Left lung (tissue), 10 donors: ENCODE results near the gene DGLUCY. TPM values are rescaled to one million over a fixed set of nuclear protein-coding genes. Genes with fewer than 3 reads are reported as not detected.
A peak's percentile ranks its signal among the peaks of the same experiment; 100 is the strongest.

Experiments used
- ATAC-seq: fragments of 200-7000 bp; cut with Tn5 transposase; one replicate; pipeline ENCODE4 v1.9.1; 2020; ENCODE audit warnings: moderate library complexity
- DNase-seq, 4 donors: peaks; one replicate each; pipeline ENCODE4 v3.0.0-alpha.2; 2013 to 2020
- H3K27ac ChIP-seq, 2 donors: fragments of 200-600 bp; sonication (generic) in 1 of 2; one replicate each; pipeline versions ENCODE4 v1.5.0 to v1.8.0; 2020 to 2021
- H3K27me3 ChIP-seq, 2 donors: fragments of 200-600 bp; sonication (generic) in 1 of 2; one replicate each; pipeline versions ENCODE4 v1.5.0 to v1.8.0; 2020 to 2021
- H3K36me3 ChIP-seq, 2 donors: fragments of 200-600 bp; sonication (generic) in 1 of 2; one replicate each; pipeline versions ENCODE4 v1.5.0 to v1.8.0; 2020 to 2021
- H3K4me1 ChIP-seq, 2 donors: fragments of 200-600 bp; one replicate each; pipeline ENCODE4 v1.8.0; 2021
- H3K4me3 ChIP-seq, 2 donors: fragments of 200-600 bp; sonication (generic) in 1 of 2; one replicate each; pipeline versions ENCODE4 v1.5.0 to v1.8.0; 2020 to 2021; ENCODE audit warnings: mild to moderate bottlenecking in 1 of 2
- H3K9me3 ChIP-seq, 2 donors: fragments of 200-600 bp; sonication (generic) in 1 of 2; one replicate each; pipeline versions ENCODE4 v1.5.0 to v1.8.0; 2020 to 2021
- intact Hi-C, 2 donors: fragments of 100-400 bp; cut with DNase I; formaldehyde crosslinking; loops; one replicate each; pipeline versions ENCODE4 v1.11.2 to v1.14.2; 2022
- polyA plus RNA-seq, 6 donors: library from polyadenylated mRNA; unstranded; fragments of 120-200 nt; gene quantifications; one replicate each; pipeline ENCODE4 v1.2.1, GENCODE V29; 2013; ENCODE audit not compliant: insufficient read length in 6 of 6
- total RNA-seq, 2 donors: library from RNA; stranded (reverse); fragmentation: NEBNext Ultra II Directional; extraction: Animal tissue kit (Norgen Biotek cat#: 25700); gene quantifications; one replicate each; pipeline ENCODE4 v1.2.1, GENCODE V29; 2021
- TF ChIP-seq, protein P1 (sequence below), 2 donors: fragments of 200-600 bp; sonication (generic) in 1 of 2; IDR thresholded peaks; one replicate each; pipeline versions ENCODE4 v1.5.0 to v1.8.0; 2021; ENCODE audit warnings: antibody characterized with exemption in 2 of 2
- donor health status: DM: no; HTN: yes; CAD: no.
- donor health status: DM: no; HTN: no; CAD: no.

The DGLUCY gene
- total and polyA plus RNA-seq, 8 donors: 56.7 to 77.0 (median 66.1) TPM

DNA sequence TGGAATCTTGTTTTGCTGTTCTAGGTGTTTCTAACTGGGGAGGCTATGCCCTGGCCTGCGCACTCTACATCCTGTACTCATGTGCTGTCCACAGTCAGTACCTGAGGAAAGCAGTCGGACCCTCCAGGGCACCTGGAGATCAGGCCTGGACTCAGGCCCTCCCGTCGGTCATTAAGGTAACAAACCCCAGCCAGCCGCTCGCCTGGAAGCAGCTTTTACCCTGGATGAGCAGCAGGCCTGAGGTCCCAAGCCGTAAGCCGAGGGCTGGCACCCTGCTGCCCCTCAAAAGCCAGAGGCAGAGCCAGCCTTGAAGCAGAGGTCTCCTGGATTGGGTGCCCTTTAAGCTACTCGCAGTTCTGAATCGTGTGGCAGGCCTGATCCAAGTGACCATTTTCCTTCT is 101.5 kb downstream of the DGLUCY start:
- H3K9me3 ChIP-seq: no peaks in the 10 kb centered on the region
- H3K4me1 ChIP-seq: peaks cover 5 to 12% of the 10 kb centered on the region in 2 donors
- ATAC-seq (no peak), DNase-seq (no peak)
- peaks cover 0 to 62% of the 10 kb centered on the region in 2 donors for H3K36me3 ChIP-seq
- no peak overlapping the region for H3K4me3 ChIP-seq
- TF ChIP-seq, protein P1, sequence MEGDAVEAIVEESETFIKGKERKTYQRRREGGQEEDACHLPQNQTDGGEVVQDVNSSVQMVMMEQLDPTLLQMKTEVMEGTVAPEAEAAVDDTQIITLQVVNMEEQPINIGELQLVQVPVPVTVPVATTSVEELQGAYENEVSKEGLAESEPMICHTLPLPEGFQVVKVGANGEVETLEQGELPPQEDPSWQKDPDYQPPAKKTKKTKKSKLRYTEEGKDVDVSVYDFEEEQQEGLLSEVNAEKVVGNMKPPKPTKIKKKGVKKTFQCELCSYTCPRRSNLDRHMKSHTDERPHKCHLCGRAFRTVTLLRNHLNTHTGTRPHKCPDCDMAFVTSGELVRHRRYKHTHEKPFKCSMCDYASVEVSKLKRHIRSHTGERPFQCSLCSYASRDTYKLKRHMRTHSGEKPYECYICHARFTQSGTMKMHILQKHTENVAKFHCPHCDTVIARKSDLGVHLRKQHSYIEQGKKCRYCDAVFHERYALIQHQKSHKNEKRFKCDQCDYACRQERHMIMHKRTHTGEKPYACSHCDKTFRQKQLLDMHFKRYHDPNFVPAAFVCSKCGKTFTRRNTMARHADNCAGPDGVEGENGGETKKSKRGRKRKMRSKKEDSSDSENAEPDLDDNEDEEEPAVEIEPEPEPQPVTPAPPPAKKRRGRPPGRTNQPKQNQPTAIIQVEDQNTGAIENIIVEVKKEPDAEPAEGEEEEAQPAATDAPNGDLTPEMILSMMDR (IDR thresholded peaks at IDR 0.05): no peak
- H3K27me3 ChIP-seq: no peaks in the 10 kb centered on the region
- no peak overlapping the region for H3K27ac ChIP-seq
- intact Hi-C loops: no loop called here

GRCh38 chr14:91216731-91217226 is 102.9 kb downstream of the DGLUCY start:
- TF ChIP-seq, protein P1 (IDR thresholded peaks at IDR 0.05): no peak

DNA sequence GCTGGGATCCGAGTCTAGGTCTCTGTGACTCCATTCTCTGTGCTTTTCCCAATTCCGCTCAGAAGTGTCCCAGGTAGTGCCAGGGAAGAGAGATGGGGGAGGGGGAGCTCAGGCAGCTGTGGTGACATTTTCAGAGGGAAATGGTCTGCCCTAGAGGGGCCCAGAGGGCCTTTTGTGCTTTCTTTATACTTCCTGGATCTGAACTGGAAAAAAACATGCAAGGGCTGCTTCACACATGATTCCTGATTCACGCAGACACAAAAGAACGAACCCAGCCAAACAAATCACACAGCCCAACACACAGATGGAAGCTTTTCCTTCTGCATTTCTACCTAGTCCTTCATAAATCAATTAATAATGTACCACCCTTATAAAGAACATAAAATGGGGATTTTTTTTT is 104.1 kb downstream of the DGLUCY start:
- peak overlapping the region; percentile 59 to 73 for H3K27ac ChIP-seq
- peaks cover 0 to 52% of the 10 kb centered on the region in 2 donors for H3K36me3 ChIP-seq
- intact Hi-C loops: no loop called here
- ATAC-seq (no peak), DNase-seq (no peak)
- peaks cover 11 to 27% of the 10 kb centered on the region in 2 donors for H3K4me1 ChIP-seq
- no peaks in the 10 kb centered on the region for H3K27me3 ChIP-seq
- TF ChIP-seq, protein P1 (IDR thresholded peaks at IDR 0.05): no peak
- H3K4me3 ChIP-seq: no peak overlapping the region
- H3K9me3 ChIP-seq: no peaks in the 10 kb centered on the region

More at GRCh38 chr14:91216731-91217226, 102.9 kb downstream of the DGLUCY start:
- Histone ChIP-seq H3K9me3 (no peaks in the 10 kb centered on the region), H3K4me3 (no peak overlapping the region), H3K36me3 (peaks cover 0 to 63% of the 10 kb centered on the region in 2 donors), H3K4me1 (peaks cover 11 to 21% of the 10 kb centered on the region in 2 donors), H3K27ac (no peak overlapping the region), H3K27me3 (no peaks in the 10 kb centered on the region)
- ATAC-seq (no peak), DNase-seq (no peak)
- intact Hi-C loops: no loop called here

DNA sequence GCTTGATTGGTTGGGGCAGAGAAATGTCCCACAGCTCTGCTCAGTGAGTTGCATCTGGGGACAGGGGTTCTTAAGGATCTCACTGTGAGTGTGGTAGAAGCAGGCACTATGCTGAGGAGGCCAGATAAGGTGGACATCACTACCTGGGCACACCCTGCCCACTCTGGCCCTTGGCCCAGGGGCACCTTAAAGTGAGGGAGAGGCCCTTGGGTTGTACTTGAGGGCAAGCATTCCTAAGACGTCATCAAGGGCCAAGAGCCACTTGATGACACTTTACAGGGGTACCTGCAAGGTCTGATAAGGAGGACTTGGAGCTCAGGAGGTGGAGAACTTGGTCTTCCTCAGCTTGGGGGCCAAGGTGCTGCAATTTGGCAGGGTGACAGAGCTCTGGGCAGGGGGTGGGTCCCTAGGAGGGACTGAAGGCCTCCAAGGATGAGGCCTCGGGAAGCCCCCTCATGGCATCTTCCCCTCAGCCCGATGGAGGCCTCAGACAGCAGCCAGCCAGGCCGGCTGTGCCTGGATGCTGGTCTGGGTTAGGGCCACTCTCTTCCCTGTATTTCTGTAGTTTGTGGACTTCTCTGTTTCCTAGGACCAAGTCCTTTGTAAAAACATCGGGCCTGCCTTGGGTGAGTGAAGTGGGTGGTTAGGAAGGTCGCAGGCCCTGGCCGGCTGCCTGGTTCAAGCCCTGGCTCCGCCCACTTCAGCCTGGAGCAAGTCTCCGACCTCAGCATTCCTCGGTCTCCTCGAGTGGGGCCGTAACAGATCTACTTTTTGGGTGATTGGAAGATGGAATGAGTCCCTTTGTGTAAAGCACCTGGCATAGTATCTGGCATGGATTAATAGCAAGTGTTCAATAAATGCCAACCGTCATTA is 105.9 kb downstream of the DGLUCY start:
- ATAC-seq (peak; percentile 81), DNase-seq (peak; percentile 27 to 85 (median 80))
- H3K4me1 ChIP-seq: peaks cover 11 to 28% of the 10 kb centered on the region in 2 donors
- TF ChIP-seq, protein P1 (IDR thresholded peaks at IDR 0.05): no peak
- H3K36me3 ChIP-seq: peaks cover 0 to 41% of the 10 kb centered on the region in 2 donors
- H3K27ac ChIP-seq: peak overlapping the region; percentile 73 to 81
- H3K9me3 ChIP-seq: no peaks in the 10 kb centered on the region
- H3K4me3 ChIP-seq: no peak overlapping the region
- H3K27me3 ChIP-seq: no peaks in the 10 kb centered on the region
- intact Hi-C loops: no loop called here

DNA sequence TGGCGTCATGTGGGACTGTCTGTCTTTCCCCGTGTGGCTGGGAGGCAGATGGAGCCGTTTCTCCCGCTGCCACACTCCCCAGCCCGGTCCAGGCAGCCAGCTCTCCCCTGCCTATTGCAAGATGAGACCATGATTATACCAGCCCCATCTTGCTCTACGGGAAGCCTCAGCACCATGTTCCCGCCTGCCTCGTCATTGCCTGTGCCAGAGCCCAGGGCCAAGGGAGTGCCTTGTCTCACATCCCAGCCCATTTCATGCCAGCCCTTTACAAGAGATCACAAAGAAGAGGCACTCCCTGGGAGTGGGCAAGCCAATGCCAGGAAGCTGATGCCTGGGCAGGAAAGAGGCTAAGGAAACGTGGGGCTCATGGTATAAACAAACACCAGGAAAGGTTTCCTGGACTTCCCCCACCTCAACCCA is 106.7 kb downstream of the DGLUCY start:
- Histone ChIP-seq H3K4me3 (no peak overlapping the region), H3K27ac (peak overlapping the region; percentile 73 to 81), H3K9me3 (no peaks in the 10 kb centered on the region), H3K4me1 (peaks cover 11 to 28% of the 10 kb centered on the region in 2 donors), H3K36me3 (peaks cover 0 to 37% of the 10 kb centered on the region in 2 donors), H3K27me3 (no peaks in the 10 kb centered on the region)
- intact Hi-C loops: no loop called here
- DNase-seq (peak in 1 of 4 donors; percentile 51), ATAC-seq (peak; percentile 24)
- TF ChIP-seq, protein P1 (IDR thresholded peaks at IDR 0.05): no peak
